NCI-H69 (cell line): ENCODE measurements around the gene JAG1.
"Not testable (repeated sequence)": the region's sequence is repeated elsewhere in the genome, so short reads cannot be mapped to it uniquely, and the experiment has no call there.

Experiments
- DNase-seq: peaks from one replicate; lab custom pipeline; 2025; lab: John Stamatoyannopoulos, UW

The JAG1 gene

DNA sequence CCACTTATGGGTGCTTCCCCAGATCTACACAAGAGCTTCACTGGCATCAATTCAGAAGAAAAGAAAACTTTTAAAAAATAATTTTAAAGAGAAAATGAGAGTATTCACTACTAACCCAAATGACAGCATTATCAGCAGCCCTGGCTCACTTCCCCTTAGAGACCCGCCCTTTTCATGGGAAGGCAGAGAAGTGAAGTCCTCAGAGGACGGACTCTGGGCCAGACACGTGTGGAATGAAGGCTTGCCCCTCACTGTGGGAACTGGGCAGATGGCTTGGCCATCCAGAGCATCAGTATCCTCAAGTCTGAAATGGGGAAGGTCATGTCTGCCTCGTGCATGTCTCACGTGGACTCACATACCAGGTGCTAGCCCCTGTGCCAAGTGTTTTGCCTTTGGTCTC lies 63.5 kb downstream of the JAG1 start:
- no peak for DNase-seq

DNA sequence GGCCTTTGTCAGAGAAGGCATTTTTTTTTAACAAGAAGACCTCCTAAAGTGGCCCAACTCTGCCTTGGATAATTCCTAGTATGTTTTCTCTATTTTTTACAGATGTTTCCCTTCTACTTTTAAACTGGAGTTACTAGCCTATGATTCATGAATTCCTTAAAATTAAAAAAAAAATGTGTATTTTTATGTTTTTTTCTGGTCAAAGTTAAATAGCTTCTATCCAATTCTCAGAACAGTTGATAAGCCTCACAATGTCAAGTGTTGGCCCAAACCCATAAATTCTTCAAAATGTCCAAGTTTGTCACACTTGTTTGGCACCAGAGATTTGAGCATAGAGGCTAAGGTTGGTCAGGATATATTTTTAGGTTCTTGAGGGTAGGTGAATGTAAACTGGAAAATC lies 64.0 kb downstream of the JAG1 start:
- no peak for DNase-seq

DNA sequence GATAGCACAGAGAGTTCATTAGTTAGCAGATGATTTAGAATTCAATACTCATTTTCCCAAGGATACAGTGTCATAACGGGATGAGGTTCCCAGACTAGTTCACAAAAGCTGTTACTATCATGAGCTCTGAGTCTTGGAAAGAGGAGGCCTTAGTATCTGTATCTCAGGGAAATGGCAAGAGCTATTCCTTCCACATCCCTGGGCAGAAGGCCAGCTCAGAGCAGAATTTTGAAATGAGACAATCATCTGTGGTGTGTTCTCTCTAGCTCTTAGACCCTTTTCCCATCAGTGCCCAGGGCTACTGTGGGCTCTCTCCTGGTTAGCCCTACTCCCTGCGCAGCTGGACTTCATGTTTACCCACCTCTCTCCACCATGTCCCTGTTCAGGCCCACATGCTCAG lies 64.5 kb downstream of the JAG1 start:
- DNase-seq: no peak

DNA sequence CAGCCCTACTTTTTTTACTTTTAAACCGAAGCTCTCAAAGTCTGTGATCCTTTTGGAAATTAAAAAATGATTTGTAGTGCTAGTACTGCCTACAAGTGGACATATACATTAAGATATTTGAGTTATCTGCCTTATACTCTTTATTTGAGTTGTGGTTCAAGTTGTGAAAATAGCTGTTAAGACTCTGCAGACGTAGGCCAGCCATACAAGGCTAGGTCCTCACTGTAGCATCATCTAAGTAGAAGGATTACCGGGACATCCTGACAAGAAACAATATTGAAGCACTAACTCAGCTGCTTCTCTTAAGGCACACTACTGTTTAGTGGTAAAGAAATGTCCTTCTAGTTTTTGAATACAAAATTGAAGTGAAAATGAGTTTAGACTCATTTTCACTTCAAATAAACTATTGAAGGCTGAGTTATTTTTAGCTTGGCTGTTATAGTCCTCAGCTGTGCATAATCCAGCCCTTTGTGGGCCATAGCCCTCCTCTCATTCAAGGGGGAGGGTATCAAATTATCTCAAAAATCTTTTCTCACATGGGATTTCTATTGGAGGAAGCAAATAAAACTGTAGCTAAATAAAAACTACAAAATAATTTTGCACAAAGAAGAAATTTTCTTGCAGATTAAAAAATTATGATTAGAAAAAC lies 68.1 kb downstream of the JAG1 start:
- no peak for DNase-seq

DNA sequence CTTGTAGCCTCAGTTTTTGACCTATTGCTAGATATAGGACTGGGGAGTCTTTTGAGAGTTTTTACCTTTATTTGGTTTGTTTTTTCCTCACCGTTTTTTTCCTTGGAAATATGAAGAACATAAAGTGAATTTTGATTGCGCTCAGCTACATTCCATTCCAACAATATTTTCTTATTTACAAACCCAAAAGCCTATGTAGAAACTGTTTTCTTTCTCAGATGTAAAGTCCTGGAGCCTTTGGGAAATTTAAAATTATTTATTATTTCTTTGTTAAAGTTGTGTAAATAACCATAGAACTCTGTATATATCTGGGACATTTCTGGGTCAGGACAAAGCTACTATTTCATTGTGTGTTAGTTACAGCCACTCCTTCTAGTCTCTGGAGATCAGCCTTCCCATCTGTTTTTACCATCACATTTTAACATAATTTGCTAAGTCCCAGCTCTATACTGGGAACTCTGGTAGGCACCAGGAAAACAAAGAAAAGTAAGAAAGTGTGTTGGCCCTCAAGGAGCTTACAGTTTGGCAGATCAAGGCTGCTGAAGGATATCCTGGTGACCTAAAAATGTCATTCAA lies 68.8 kb downstream of the JAG1 start:
- no peak for DNase-seq

DNA sequence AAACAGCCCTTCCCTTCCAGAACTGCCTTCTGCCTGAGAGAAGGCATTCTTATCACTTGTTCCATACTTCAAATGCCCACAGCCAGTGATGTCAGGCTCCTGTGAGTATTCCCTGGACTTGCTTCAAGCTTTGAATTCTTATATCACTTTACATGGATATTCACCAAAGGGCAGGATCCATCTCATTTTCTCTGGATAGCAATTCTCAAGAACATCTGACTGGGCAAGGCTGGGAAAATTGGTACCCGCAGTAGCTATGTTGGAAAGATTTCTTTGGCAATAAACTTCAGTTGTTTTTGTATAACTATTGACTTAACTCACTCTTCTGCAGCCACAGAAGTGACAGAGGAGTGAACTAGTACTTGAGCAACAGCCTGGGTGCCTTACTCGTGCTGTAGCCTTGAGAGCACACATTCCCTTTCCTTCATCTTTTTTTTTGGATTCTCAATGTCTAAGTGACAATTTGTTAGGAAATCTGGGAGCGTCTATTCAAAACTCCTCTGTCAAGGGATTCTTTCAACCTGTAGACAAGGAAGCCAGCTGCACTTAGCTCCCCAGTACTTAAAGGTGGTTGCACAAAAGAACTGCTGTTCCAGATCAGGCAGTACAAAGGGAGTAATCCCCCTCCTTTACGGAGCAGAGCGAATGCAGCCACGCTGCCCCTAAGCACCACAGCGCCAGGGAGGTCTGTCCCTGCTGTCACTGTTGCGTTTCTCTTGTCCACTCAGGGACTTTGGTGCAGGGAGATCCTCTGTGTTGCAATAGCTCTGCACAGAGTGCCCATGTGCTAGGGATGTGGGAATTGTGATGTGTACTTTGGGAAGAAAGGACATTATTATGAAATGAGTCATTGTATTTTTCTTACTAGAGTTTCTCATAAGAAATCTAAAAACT lies 69.6 kb downstream of the JAG1 start:
- DNase-seq: no peak

DNA sequence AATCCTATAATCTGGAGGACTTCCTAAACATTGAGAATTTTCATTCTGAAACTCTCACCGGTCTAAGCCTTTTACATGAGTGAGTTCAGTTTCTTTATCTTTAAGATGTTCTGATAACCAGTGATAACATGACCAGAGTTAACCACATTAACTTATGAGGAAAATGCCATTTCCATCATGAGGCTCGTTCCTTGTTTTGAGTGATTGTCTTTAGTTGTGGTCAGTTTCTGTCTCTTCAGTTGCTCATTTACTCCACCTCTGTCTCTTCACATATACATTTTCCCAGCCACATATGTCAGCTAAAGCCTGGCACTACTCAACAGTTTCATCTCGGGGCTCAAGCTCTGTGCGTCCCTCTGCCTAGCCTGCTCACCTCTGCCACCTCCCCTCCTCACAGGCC lies 70.4 kb downstream of the JAG1 start:
- no peak for DNase-seq

DNA sequence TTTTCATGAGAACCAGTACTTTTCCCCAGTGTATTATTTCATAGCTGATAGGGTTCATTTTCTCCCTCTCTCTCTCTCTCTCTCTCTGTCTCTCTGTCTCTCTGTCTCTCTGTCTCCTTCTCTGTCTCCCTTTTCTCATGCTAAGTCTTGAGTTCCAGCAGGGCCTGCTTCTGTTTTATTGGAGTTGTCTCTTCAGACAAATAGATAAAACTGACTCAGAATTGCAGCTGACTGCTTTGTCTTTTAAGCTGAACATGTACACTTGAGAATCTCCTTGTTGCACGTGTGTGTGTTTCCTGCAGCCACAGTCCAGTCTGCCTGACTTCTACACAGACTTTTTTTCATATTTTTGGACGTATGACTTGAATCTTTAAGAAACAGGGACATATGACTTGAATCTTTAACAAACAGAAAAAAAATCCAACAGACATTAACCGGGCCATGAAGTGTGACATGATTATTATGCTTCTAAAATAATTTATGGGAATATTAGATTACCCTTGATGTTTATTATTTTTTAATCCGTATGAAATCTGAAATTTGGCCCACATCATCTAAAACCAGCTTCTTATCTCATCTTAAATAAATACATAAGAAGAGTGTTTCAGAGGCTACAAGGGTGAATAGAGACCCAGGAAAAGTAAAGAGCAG lies 71.5 kb downstream of the JAG1 start:
- DNase-seq: no peak

DNA sequence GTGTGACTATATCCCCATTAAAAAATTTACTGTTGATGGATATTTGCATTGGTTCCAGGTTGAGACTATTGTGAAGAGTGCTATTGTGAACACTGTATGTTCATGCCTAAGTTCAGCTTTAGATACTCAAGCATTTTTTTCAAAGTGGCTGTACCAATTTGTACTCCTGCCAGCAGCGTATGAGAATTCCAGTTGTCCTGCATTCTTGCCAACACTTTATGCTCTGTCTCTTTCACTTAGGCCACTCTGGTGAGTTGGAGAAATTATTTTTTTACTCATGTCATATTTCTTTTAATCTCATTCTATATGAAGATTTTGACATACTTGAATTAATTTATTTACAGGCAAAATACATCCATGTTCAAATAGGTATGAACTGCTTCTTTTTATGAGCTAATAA lies 76.2 kb downstream of the JAG1 start:
- no peak for DNase-seq

DNA sequence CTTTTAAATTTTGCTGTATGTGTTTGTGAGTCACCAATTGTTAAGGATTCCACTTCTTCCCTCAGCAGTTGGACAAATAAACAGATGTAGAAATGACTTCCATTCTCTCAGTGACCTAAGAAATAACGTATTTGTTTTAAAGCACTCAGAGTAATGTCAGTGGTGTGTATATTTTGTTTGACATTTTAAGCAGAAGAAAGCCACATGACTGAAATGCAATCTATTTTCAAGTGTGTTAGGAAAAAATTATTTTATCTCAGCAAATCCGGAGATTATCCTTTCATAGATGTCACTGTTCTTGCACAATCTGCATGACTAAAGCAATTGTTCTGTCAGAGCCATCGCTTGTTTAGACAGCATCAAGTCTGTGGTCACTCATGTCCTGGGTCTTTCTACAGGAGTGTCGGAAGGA lies 77.1 kb downstream of the JAG1 start:
- no peak for DNase-seq

DNA sequence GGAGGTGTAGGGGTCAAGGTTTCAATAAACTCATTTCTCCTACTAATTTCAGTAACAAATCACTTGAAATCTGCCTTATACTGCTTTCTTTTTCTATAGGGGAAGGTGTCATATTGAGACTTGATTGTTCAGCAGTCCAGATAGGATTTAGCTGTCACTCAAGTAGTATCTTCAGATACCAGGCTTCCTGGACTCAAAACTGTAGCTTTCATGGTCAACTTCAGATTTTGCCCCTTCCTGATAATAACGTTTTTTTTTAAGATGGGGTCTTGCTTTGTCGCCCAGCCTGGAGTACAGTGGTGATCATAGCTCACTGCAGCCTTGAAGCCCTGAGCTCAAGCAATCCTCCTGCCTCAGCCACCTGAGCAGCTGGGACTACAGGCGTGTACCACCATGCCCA lies 77.8 kb downstream of the JAG1 start:
- DNase-seq: no peak

DNA sequence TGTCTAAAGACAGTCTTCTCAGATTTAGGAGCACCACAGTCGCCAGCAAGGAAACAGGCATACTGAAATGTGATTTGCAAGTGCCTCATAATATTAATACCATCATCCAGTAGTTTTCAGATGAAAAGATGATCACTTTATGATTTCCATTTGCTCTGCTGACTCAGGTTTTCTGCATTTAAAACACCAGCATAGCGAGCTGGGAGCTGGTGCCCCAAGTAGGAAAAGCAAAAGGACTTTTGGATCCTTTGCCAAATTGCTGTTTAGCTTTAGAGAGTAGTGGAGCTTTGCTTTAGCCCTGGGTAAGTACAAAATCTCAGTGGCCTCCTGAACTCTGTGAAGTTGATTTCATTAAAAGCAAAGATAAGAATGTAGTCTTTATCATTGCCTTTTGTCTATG lies 78.5 kb downstream of the JAG1 start:
- no peak for DNase-seq

DNA sequence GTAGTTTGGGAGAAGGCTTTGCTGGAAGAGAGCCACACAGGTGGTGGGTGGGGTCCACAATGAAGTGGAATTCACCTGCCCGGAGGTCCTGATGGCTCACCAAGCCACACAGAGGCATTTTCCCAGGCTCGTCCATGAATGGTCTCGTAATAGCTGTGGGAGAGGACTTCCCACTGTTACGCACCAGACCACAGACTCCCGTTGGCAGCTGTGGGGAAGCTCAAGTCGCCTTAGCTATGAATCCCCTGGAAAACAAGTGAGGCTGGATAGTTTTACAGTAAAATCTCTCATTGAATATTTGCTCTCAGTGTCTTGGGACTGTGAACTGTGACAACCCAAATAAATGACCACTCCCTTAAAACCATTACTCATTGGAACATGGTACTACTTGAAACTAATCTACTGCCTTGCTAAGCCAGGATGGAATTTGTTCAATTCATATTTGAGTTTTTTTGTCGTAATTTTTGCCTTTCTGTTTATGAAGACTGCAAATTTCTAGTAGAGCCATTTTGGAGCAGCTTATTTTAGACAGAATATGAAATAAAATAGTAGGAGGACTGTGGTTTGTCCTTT lies 79.4 kb downstream of the JAG1 start:
- no peak for DNase-seq

DNA sequence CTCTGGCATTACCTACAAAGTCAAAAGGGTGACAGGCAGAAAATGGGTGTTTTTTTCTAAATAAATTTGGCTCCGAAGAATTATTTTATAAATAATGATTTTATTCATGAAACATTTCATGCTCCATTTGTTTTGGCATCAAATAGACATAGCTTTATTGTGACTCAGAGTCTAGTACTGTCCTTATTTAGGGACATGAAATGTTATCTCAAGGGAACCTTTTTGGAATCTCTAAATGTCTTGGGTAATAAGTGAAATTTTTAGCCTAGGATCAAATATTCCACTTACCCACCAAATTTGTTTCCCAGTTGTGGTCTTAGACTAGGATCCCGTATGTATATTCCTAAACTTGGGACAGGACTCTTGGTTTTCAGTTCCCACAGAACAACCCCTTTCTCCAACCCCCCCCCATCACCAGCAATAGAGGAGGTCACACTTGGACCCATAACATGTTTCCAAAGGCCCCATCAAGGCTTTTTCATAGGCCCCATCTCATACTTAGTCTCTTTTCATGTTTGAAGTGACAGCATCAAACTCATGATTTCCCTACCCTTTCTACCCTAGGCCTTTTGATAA lies 81.8 kb downstream of the JAG1 start:
- DNase-seq: no peak

DNA sequence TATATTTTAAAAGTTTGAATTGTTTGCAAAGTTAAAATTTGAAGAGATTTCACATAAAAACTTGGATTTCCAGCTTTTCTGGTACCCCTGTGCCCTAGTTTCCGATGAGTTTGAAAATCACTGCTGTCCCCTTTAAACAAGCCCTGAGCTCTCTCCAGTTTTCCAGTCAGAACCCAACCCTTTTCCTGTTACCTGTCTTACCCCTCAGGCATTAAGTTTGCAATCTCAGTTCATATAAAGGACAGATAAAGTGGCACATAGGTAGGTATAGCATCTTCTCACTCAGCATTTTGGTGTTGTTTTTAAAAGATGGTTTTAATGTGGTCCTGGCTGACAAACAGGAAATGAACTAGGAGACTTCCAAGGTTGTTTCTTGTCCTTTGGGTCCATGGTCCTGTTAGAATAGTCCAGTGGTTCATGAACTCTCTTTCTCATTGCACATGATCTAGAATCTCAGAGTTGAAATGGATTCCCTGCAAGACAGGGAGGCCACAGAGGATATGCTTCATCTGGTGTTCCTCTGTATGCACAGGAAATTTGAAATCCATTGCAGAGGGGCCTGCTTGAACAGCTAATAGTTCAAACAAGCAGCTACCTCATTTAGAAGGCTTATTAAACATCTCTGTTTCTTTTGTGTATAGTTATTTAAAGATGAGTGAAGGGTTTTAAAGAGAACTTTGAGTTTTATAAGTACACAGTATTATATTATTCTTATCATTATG lies 82.7 kb downstream of the JAG1 start:
- no peak for DNase-seq

DNA sequence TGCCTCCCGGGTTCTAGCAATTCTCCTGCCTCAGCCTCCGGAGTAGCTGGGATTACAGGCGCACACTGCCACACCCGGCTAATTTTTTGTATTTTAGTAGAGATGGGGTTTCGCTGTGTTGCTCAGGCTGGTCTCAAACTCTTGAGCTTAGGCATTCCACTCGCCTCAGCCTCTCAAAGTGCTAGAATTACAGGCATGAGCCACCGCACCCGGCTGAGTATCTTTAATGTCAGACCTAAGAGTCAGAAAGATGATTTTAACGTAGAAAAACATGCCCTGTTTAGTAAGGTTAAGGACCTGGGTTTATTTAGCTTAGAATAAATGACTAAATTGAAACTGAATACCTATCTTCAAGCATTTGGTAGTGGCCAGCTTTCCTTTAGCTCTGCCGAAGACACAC lies 83.4 kb downstream of the JAG1 start:
- DNase-seq: not testable (repeated sequence)
